CD4-positive, alpha-beta T cell treated with Interleukin-15 for 4 hours (primary cell): ENCODE data around the gene PRRT2.

Experiments used
- DNase-seq: peaks from one replicate; pipeline ENCODE4 v3.0.0-alpha.2; 2020; ENCODE audit warnings: low spot score

PRRT2 gene

DNA sequence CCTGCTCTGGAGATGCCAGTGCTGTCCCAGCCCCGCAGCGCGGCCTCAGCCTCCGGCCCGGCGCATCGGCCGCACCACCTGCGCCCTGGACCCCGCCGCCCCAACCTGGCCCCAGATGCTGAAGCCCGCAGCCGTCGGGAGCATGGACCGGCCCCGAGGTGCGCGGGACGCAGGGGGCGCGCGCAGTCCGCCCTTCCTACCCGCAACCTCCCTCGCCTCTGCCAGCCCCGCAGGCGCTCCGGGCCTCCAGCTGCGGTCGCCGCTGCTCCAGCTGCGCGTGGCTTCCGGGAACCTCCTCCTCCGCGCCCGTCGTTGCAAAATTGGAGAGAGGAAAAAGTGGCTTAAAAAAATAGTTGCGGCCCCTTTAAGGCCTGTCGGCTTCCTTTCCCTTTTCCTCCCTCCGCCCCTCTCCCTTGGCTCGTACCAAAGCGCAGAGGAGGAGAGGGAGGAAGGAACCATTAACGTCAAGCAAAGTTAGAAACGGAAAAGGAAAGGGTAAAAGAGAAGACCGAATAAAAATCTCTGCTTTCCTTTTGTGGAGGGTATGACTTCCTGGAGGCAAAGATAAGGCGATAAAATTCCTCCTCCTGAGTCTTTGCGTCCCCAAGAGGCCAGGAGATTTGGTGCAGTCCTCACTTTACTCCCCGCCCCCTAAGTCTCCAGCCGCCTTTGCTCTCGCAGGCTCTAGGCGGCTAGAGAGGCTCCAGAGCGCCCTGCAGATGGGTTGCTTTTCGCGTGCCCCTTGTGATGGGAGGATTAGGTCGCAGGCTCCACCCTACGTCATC lies 51.1 kb downstream of the PRRT2 start, which contains the start of gene CDIPT:
Gene CDIPT, minus strand, starts transcription at position 343 of the 785 bp plus-strand sequence. CDS start 369 bp downstream, outside the sequence.
- peak; percentile 95 for DNase-seq

DNA sequence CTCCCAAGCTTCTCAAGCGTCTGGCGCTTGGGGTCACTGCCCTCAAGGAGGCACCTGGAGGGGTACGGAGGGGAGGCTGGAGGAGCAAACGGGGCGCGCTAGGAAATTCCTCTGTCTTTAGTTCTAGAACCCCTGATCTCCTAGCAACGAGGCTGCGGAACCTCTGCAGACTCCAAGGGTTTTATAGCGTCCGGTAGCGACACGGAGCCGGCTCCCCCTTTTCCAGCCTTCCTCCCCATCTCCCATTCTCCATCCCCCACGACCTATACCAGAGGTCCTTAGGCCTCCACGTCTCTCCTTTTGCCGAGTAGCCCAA lies 51.6 kb downstream of the PRRT2 start:
- no peak for DNase-seq

DNA sequence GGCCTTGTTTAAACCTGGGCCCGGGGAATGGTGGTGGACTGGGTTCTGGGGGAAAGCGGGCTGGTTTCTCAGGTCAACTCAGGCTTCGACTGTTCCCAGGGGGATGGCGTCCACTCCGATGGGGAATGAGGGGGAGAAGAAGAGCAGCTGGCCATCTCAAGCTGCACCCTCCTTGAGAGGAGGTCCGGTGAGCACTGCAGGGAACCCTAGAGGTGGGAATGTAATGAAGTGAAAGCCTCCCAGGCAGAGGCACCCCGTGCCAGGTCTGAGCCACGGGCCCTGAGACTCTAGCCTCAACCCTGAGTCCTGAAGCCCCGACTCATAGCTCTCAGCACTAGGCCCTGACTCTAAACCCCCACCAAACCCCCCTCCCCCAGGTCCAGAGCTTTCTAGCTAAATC lies 52.2 kb downstream of the PRRT2 start:
- DNase-seq = no peak
